Progenitor cell of endocrine pancreas (in vitro differentiated cells): Measurements from ENCODE around the gene KLF15. TPM values are rescaled to one million over a fixed set of nuclear protein-coding genes. Genes with fewer than 3 reads are reported as not detected.

Source experiments
- DNase-seq: peaks from one replicate; pipeline ENCODE4 v3.0.0; 2021; ENCODE audit warnings: low spot score; ENCODE audit not compliant: unreplicated experiment
- H3K27ac Mint-ChIP-seq: 2 replicates; pipeline ENCODE4 v1.8.0; 2021; ENCODE audit warnings: mild to moderate bottlenecking, moderate library complexity, mixed read lengths
- H3K27me3 Mint-ChIP-seq: 2 replicates; pipeline ENCODE4 v1.8.0; 2021; ENCODE audit warnings: mixed read lengths
- H3K36me3 Mint-ChIP-seq: 2 replicates; pipeline ENCODE4 v1.8.0; 2022; ENCODE audit warnings: mixed read lengths; ENCODE audit not compliant: insufficient read depth
- H3K4me1 Mint-ChIP-seq: 2 replicates; pipeline ENCODE4 v1.8.0; 2021; ENCODE audit warnings: low read depth, mixed read lengths
- H3K4me3 Mint-ChIP-seq: 2 replicates; pipeline ENCODE4 v1.8.0; 2021; ENCODE audit warnings: low read depth, mild to moderate bottlenecking, moderate library complexity, mixed read lengths
- H3K9me3 Mint-ChIP-seq: 2 replicates; pipeline ENCODE4 v1.8.0; 2021; ENCODE audit warnings: low read depth, mixed read lengths
- CTCF ChIP-seq: fragments of 200-600 bp; sonication (generic); IDR thresholded peaks from one replicate; pipeline ENCODE4 v1.5.0; 2021; ENCODE audit warnings: antibody characterized with exemption, mild to moderate bottlenecking; ENCODE audit not compliant: unreplicated experiment
- total RNA-seq: library from RNA; stranded (reverse); gene quantifications from 2 replicates; pipeline ENCODE4 v1.2.1, GENCODE V29; 2021

Gene KLF15
- total RNA-seq, 1 donor from 2014 or later = 17.7 TPM

GRCh38 chr3:126312341-126312740 lies 44.9 kb downstream of the KLF15 start:
- DNase-seq = no peak
- no peak overlapping the region for H3K27ac Mint-ChIP-seq
- H3K9me3 Mint-ChIP-seq = peaks cover 6% of the 10 kb centered on the region

GRCh38 chr3:126311338-126311978 lies 45.8 kb downstream of the KLF15 start:
- TF ChIP-seq CTCF = no peak
- peaks cover 6% of the 10 kb centered on the region for H3K9me3 Mint-ChIP-seq
- H3K27me3 Mint-ChIP-seq = no peaks in the 10 kb centered on the region
- H3K27ac Mint-ChIP-seq = no peak overlapping the region
- H3K4me3 Mint-ChIP-seq = no peak overlapping the region
- no peak for DNase-seq
- H3K4me1 Mint-ChIP-seq = no peaks in the 10 kb centered on the region
- no peaks in the 10 kb centered on the region for H3K36me3 Mint-ChIP-seq

More at GRCh38 chr3:126312341-126312740, 44.9 kb downstream of the KLF15 start:
- Mint-ChIP-seq H3K27me3 (no peaks in the 10 kb centered on the region), H3K36me3 (no peaks in the 10 kb centered on the region), H3K4me3 (no peak overlapping the region), H3K4me1 (no peaks in the 10 kb centered on the region)
- no peak for TF ChIP-seq CTCF

GRCh38 chr3:126310816-126311215 lies 46.4 kb downstream of the KLF15 start:
- no peaks in the 10 kb centered on the region for H3K36me3 Mint-ChIP-seq
- no peak overlapping the region for H3K27ac Mint-ChIP-seq
- no peaks in the 10 kb centered on the region for H3K4me1 Mint-ChIP-seq
- DNase-seq = no peak
- H3K9me3 Mint-ChIP-seq = peaks cover 6% of the 10 kb centered on the region
- H3K4me3 Mint-ChIP-seq = no peak overlapping the region
- H3K27me3 Mint-ChIP-seq = no peaks in the 10 kb centered on the region
- TF ChIP-seq CTCF = no peak

- Mint-ChIP-seq H3K36me3 (no peaks in the 10 kb centered on the region), H3K27me3 (peaks cover 5% of the 10 kb centered on the region), H3K4me1 (no peaks in the 10 kb centered on the region), H3K4me3 (no peak overlapping the region), H3K27ac (no peak overlapping the region), H3K9me3 (peaks cover 6% of the 10 kb centered on the region)
- no peak for DNase-seq
- no peak for TF ChIP-seq CTCF
Observed at GRCh38 chr3:126309861-126310655, 47.1 kb downstream of the KLF15 start.

- no peak overlapping the region for H3K4me3 Mint-ChIP-seq
- no peaks in the 10 kb centered on the region for H3K36me3 Mint-ChIP-seq
- H3K27ac Mint-ChIP-seq = no peak overlapping the region
- TF ChIP-seq CTCF = no peak
- DNase-seq = no peak
- peaks cover 5% of the 10 kb centered on the region for H3K27me3 Mint-ChIP-seq
- H3K9me3 Mint-ChIP-seq = peaks cover 9% of the 10 kb centered on the region
- no peaks in the 10 kb centered on the region for H3K4me1 Mint-ChIP-seq
Observed at GRCh38 chr3:126309165-126309564, 48.0 kb downstream of the KLF15 start.
